CD14-positive monocyte (primary cell): ENCODE measurements around the gene CDH8. TPM values are rescaled to one million over a fixed set of nuclear protein-coding genes. Genes with fewer than 3 reads are reported as not detected.

Experiments
- DNase-seq, 3 donors: peaks; one replicate each; pipeline ENCODE4 v3.0.0-alpha.2; 2011 to 2022
- H2AFZ ChIP-seq: 2 replicates; pipeline ENCODE4 v1.6.0; 2012; ENCODE audit warnings: mild to moderate bottlenecking, low read depth, low read length, inconsistent platforms; ENCODE audit not compliant: insufficient read depth, poor library complexity, severe bottlenecking
- H3K27ac ChIP-seq, 2 donors: 1 replicate in 1 of 2; 2 replicates in 1 of 2; pipeline ENCODE4 v1.5.1; 2012 to 2013; ENCODE audit warnings: low read length in 2 of 2, control low read depth in 1 of 2, inconsistent platforms in 1 of 2, low read depth in 1 of 2, mild to moderate bottlenecking in 1 of 2
- H3K27me3 ChIP-seq, 2 donors: one replicate each; pipeline versions ENCODE4 v1.6.0 to v1.6.1; 2011 to 2013; ENCODE audit warnings: low read length in 2 of 2; ENCODE audit not compliant: control insufficient read depth in 2 of 2, insufficient read depth in 2 of 2
- H3K36me3 ChIP-seq, 2 donors: replicated peaks in 1 of 2; 1 replicate in 1 of 2; 2 replicates in 1 of 2; pipeline versions ENCODE4 v1.5.1 to v1.6.1; 2012 to 2013; ENCODE audit warnings: low read length in 2 of 2, control low read depth in 1 of 2, inconsistent platforms in 1 of 2, mild to moderate bottlenecking in 1 of 2; ENCODE audit not compliant: insufficient read depth in 2 of 2, control insufficient read depth in 1 of 2
- H3K4me1 ChIP-seq, 2 donors: 1 replicate in 1 of 2; 2 replicates in 1 of 2; pipeline versions ENCODE4 v1.5.1 to v1.6.1; 2012 to 2013; ENCODE audit warnings: low read length in 2 of 2, control low read depth in 1 of 2, inconsistent platforms in 1 of 2, mild to moderate bottlenecking in 1 of 2, moderate library complexity in 1 of 2; ENCODE audit not compliant: insufficient read depth in 2 of 2, control insufficient read depth in 1 of 2
- H3K4me2 ChIP-seq: replicated peaks from 2 replicates; pipeline ENCODE3; 2012; ENCODE audit warnings: low read length, moderate library complexity, mild to moderate bottlenecking; ENCODE audit not compliant: poor library complexity, severe bottlenecking; ENCODE audit errors: extremely low read depth
- H3K4me3 ChIP-seq, 3 experiments: fragments of 200-600 bp in 1 of 3; sonication (generic) in 1 of 3; replicated peaks in 1 of 3; 1 replicate in 2 of 3; 2 replicates in 1 of 3; pipeline ENCODE4 v1.5.1; 2011 to 2013; ENCODE audit warnings: low read length in 3 of 3, mild to moderate bottlenecking in 3 of 3, control low read depth in 2 of 3, low read depth in 2 of 3, inconsistent platforms in 1 of 3, moderate library complexity in 1 of 3
- H3K79me2 ChIP-seq: 2 replicates; pipeline ENCODE4 v1.6.0; 2012; ENCODE audit warnings: mild to moderate bottlenecking, control low read depth, inconsistent platforms, low read length, moderate library complexity; ENCODE audit not compliant: insufficient read depth
- H3K9ac ChIP-seq: 2 replicates; pipeline ENCODE4 v1.6.0; 2017; ENCODE audit warnings: low read length, mild to moderate bottlenecking; ENCODE audit not compliant: insufficient read depth, poor library complexity, severe bottlenecking
- H3K9me3 ChIP-seq, 2 donors: replicated peaks in 1 of 2; 1 replicate in 1 of 2; 2 replicates in 1 of 2; pipeline versions ENCODE4 v1.5.1 to v1.6.1; 2012 to 2013; ENCODE audit warnings: low read length in 2 of 2, control low read depth in 1 of 2; ENCODE audit not compliant: control insufficient read depth in 1 of 2, insufficient read depth in 1 of 2
- H4K20me1 ChIP-seq: 2 replicates; pipeline ENCODE4 v1.6.0; 2012; ENCODE audit warnings: mild to moderate bottlenecking, low read length, control low read depth, moderate library complexity; ENCODE audit not compliant: insufficient read depth
- H3K27ac Mint-ChIP-seq, 7 donors: one replicate each; pipeline ENCODE4 v1.8.0; 2020; ENCODE audit warnings: mild to moderate bottlenecking in 7 of 7, mixed read lengths in 7 of 7, moderate library complexity in 6 of 7, inconsistent platforms in 2 of 7
- H3K27me3 Mint-ChIP-seq, 3 donors: one replicate each; pipeline ENCODE4 v1.8.0; 2021 to 2022; ENCODE audit warnings: low read depth in 3 of 3, mild to moderate bottlenecking in 3 of 3, mixed read lengths in 3 of 3, moderate library complexity in 3 of 3, inconsistent platforms in 1 of 3
- H3K36me3 Mint-ChIP-seq, 2 donors: one replicate each; pipeline ENCODE4 v1.8.0; 2020; ENCODE audit warnings: mixed read lengths in 2 of 2, inconsistent platforms in 1 of 2, mild to moderate bottlenecking in 1 of 2
- H3K4me1 Mint-ChIP-seq: one replicate; pipeline ENCODE4 v1.8.0; 2020; ENCODE audit warnings: mild to moderate bottlenecking, mixed read lengths
- H3K4me3 Mint-ChIP-seq, 2 donors: one replicate each; pipeline ENCODE4 v1.8.0; 2020; ENCODE audit warnings: mild to moderate bottlenecking in 2 of 2, mixed read lengths in 2 of 2, moderate library complexity in 1 of 2
- H3K9me3 Mint-ChIP-seq, 7 donors: one replicate each; pipeline ENCODE4 v1.8.0; 2020 to 2022; ENCODE audit warnings: mixed read lengths in 7 of 7, mild to moderate bottlenecking in 6 of 7, moderate library complexity in 6 of 7, inconsistent platforms in 2 of 7
- CTCF ChIP-seq: fragments of 200-600 bp; IDR thresholded peaks from one replicate; pipeline ENCODE4 v1.8.0; 2022; ENCODE audit warnings: antibody characterized with exemption, mild to moderate bottlenecking
- WGBS: methylation state at CpG from one replicate; pipeline ENCODE4 v1.1.5; 2013; ENCODE audit warnings: missing lambda C conversion rate; ENCODE audit not compliant: insufficient coverage; 5-methylcytosine and 5-hydroxymethylcytosine counted together
- intact Hi-C, 2 donors: fragments of 100-400 bp; cut with micrococcal nuclease; formaldehyde crosslinking; loops; one replicate each; pipeline versions ENCODE4 v1.15.0 to v1.15.1; 2023
- polyA plus RNA-seq, 3 donors: library from polyadenylated mRNA; depleted of rRNA in 1 of 3; unstranded in 2 of 3; stranded (reverse) in 1 of 3; fragments of 300-500 nt in 2 of 3; fragments of >200 nt in 1 of 3; fragmentation: Illumina TruSeq in 2 of 3; gene quantifications; 1 replicate in 2 of 3; 2 replicates in 1 of 3; pipeline ENCODE4 v1.2.3, GENCODE V29; 2012 to 2021

The CDH8 gene
- polyA plus RNA-seq, 3 donors = not detected

- Mint-ChIP-seq H3K27ac (no peak overlapping the region), H3K36me3 (no peaks in the 10 kb centered on the region), H3K27me3 (peaks cover 0 to 2% (median 0%) of the 10 kb centered on the region in 3 donors), H3K9me3 (peaks cover 0 to 3% (median 0%) of the 10 kb centered on the region in 7 donors), H3K4me3 (no peak overlapping the region), H3K4me1 (no peaks in the 10 kb centered on the region)
- Histone ChIP-seq H3K4me3 (no peak overlapping the region), H3K9ac (no peak overlapping the region), H2AFZ (no peak overlapping the region), H3K4me2 (no peak overlapping the region), H3K9me3 (no peaks in the 10 kb centered on the region), H3K79me2 (no peaks in the 10 kb centered on the region), H3K36me3 (no peaks in the 10 kb centered on the region), H3K27me3 (no peaks in the 10 kb centered on the region), H3K4me1 (no peaks in the 10 kb centered on the region), H3K27ac (no peak overlapping the region), H4K20me1 (no peaks in the 10 kb centered on the region)
- DNase-seq = no peak
- TF ChIP-seq CTCF = no peak
- intact Hi-C loops = no loop called here
- WGBS = no CpG with 5 or more reads among the region's 2 CpGs
Measured at GRCh38 chr16:61998460-61998859, 37.8 kb downstream of the CDH8 start.

GRCh38 chr16:61993108-61993507 lies 43.1 kb downstream of the CDH8 start:
- Mint-ChIP-seq H3K4me1 (no peaks in the 10 kb centered on the region), H3K36me3 (no peaks in the 10 kb centered on the region), H3K27me3 (peaks cover 0 to 2% (median 2%) of the 10 kb centered on the region in 3 donors), H3K9me3 (peaks cover 0 to 3% (median 2%) of the 10 kb centered on the region in 7 donors), H3K4me3 (no peak overlapping the region), H3K27ac (no peak overlapping the region)
- H3K4me3 ChIP-seq = no peak overlapping the region
- H3K27me3 ChIP-seq = no peaks in the 10 kb centered on the region
- no peak overlapping the region for H2AFZ ChIP-seq
- WGBS = no CpG with 5 or more reads among the region's 3 CpGs
- no peak overlapping the region for H3K27ac ChIP-seq
- H3K79me2 ChIP-seq = no peaks in the 10 kb centered on the region
- no peaks in the 10 kb centered on the region for H3K36me3 ChIP-seq
- no peaks in the 10 kb centered on the region for H3K4me1 ChIP-seq
- no peaks in the 10 kb centered on the region for H3K9me3 ChIP-seq
- no peak for DNase-seq
- no peaks in the 10 kb centered on the region for H4K20me1 ChIP-seq
- no peak for TF ChIP-seq CTCF
- H3K4me2 ChIP-seq = no peak overlapping the region
- intact Hi-C loops = no loop called here
- no peak overlapping the region for H3K9ac ChIP-seq
